GM19438 (cell line): Measurements from ENCODE around the gene XPO6.
"Not testable (repeated sequence)": the region's sequence is repeated elsewhere in the genome, so short reads cannot be mapped to it uniquely, and the experiment has no call there.

ENCODE experiments used
- ATAC-seq: cut with Tn5 transposase; IDR thresholded peaks from one replicate; pipeline ENCODE4 v1.9.1; 2021; ENCODE audit warnings: low read depth; ENCODE audit not compliant: unreplicated experiment

The XPO6 gene

DNA sequence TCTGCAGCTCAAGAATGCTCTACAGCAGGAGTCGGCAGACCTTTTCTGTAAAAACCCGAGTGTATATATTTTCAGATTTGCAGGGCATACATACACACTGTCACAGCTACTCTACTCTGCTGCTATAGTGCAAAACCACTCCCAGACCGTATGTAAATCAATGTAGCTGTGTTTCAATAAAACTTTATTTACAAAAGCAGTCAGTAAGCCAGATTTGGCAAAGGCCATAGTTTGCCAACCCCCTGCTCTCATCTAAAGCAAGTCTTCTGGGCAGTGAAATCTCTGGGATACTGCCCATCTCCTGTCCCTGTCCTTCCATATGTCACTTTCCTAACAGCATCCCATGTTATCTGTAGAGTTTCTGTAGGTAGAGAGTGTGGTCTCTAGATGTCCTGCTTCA lies 91.0 kb downstream of the XPO6 start:
- no peak for ATAC-seq

GRCh38 chr16:28118637-28119036 lies 93.1 kb downstream of the XPO6 start:
- no peak for ATAC-seq

- no peak for ATAC-seq
Measured at GRCh38 chr16:28117168-28117565, 94.6 kb downstream of the XPO6 start.

- ATAC-seq: not testable (repeated sequence)
Measured at GRCh38 chr16:28115866-28116265, 95.9 kb downstream of the XPO6 start.

DNA sequence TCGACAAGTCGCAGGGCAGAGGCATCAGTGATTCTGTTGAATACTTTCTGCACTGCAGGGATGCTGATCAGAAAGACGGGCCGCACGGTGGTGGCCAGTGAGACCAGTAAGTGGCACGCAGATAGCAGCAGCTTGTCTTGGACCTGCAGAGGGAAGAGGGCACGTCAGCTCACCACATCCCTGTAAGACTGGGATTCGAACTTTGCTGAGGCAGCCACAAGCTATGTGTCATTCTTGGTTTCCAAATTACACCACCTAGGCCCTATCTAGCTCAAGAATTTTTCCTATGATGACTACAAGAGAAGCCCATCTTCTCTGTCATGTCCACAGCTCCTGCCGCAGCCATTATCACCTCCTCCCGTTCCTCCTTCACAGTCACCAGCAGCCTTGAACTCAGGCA lies 98.9 kb downstream of the XPO6 start:
- ATAC-seq: no peak

- no peak for ATAC-seq
Measured at GRCh38 chr16:28110977-28111376, 100.8 kb downstream of the XPO6 start.

- no peak for ATAC-seq
Measured at GRCh38 chr16:28110479-28110878, 101.3 kb downstream of the XPO6 start.

DNA sequence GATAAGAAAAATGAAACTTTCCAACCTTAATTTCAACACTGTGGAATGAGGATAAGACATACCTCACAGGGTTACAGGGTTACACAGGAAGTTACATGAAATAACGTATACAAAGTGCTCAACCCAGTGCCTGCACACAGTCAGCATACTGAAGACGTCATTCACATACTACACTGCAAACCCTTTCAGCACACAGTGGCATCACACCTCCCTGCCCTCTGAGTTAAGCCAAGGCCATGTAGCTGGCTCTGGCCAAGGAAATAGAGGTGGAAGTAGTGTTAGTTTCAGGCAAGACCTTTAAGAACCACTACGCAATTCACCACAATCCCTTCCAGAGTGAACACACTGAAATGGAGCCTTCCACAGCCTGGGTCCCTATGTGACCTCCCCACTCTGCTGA lies 101.7 kb downstream of the XPO6 start:
- no peak for ATAC-seq

GRCh38 chr16:28108590-28109247 lies 103.0 kb downstream of the XPO6 start:
- ATAC-seq: no peak

- no peak for ATAC-seq
Measured at GRCh38 chr16:28107232-28107631, 104.5 kb downstream of the XPO6 start.

- no peak for ATAC-seq
Measured at GRCh38 chr16:28106467-28107215, 105.1 kb downstream of the XPO6 start.

- ATAC-seq: no peak
Measured at GRCh38 chr16:28105954-28106353, 105.8 kb downstream of the XPO6 start.

- no peak for ATAC-seq
Measured at GRCh38 chr16:28105297-28105696, 106.5 kb downstream of the XPO6 start.

GRCh38 chr16:28104404-28104803 lies 107.4 kb downstream of the XPO6 start:
- no peak for ATAC-seq

GRCh38 chr16:28103516-28104170 lies 108.1 kb downstream of the XPO6 start:
- no peak for ATAC-seq

DNA sequence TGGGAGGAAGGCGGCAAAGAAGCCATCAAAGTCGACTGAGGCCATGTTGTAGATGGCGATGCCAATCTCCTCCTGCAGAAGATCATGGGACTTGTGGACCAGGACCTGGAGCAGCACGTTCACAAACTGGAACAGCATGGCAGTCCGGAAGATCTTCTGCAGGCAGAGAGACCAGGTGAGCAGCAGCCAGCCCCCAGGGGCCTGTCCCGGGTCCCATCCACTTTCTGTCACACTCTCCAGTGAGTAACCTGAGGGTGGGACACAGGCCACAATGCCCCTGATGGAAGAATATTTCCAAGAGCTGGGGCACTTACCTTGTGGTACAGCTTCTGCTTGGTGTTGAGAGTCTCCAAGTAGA lies 110.3 kb downstream of the XPO6 start:
- no peak for ATAC-seq

GRCh38 chr16:28100810-28101532 lies 110.8 kb downstream of the XPO6 start:
- no peak for ATAC-seq

DNA sequence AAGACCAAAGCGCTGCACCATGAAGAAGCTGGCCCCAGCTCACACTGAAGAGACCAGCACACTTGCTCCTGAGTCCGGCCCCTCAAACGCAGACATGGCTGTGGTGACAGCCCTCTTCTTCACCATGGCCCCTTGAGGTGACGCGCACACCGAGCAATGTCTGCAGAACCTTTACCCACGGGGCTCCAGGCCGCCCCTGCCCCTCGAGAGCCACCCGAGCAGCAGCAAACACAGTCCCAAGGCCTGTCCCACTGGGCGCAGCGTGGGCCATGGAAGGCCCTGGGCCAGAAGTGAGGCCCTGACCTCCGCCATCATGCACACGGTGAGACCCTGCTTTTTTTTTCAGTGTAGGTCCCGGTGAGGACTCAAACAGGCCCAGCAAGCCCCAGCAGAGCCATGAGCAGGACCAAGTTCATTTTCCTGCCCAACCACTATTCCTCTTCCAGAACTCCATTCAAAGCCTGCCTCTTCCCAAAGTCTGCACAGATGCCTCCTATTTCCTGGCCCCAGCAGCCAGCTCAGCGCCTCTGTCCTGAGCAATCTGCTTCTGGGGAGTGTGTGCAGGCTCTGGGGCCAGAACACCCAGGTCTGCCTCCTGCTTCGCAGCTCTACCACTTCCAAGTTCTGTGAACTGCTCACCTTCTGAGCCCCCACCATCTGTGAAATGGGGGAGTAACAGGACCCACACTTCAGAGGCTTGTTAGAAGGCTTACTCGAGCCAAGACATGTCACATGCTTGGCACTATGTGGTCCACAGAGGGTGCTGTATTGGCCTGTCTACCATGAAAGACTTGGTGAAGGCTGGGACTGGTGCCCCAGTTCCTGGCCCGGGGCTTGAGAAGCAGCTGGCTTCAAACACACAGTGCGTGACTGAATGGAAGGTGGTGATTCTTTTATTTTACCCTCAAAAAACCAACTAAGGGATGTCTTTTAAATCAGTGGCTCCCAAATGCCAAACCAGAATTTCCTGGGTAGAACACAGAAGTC lies 112.5 kb downstream of the XPO6 start:
- ATAC-seq: no peak

GRCh38 chr16:28098171-28098958 lies 113.4 kb downstream of the XPO6 start:
- no peak for ATAC-seq
